GM12872 (cell line): ENCODE measurements around the gene MACROD1.

Experiments
- TF ChIP-seq, protein P1 (sequence below): IDR thresholded peaks from 3 replicates; pipeline ENCODE4 v1.5.1; 2011; ENCODE audit warnings: low read depth, mild to moderate bottlenecking, low read length, moderate library complexity; ENCODE audit not compliant: insufficient read depth

MACROD1 gene

DNA sequence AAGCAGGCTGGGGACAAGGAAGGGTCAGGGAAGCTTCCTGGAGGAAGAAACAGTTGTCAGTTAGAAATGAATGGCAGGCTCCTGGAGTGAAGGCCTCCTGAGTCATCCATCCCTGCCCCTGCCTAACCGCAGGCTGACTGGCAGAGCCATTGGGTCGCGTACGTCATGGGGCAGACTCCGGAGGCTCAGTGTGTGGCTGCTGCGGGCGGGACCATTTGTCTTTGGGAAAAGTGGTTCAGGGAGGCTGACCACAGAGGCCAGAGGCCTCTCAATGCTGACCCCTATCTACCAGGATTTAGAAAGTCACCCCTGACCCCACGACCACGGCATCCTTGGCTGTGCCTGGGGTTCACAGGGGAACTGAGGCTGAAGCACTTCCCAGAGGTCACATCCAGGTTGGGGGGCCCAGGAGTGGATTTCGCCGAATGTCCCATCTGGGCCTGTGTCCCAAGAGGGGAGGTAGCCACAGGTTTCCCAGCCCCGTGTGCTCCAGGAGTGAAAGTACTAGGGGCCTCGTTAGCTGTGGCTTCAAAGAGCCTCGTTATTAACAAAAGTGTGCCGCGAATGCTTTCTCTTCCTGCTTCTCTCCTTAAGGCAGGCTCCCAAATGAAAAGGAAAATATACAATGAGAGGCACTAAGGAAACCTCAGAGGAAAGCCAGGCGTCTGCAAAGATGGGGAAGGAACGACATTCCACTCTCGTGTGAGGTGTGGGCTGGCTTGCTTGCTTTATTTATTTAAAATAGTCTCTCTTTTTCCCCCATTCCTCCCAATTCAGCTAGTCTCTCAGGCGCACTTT, 71.3 kb downstream of the MACROD1 start:
- TF ChIP-seq, protein P1, sequence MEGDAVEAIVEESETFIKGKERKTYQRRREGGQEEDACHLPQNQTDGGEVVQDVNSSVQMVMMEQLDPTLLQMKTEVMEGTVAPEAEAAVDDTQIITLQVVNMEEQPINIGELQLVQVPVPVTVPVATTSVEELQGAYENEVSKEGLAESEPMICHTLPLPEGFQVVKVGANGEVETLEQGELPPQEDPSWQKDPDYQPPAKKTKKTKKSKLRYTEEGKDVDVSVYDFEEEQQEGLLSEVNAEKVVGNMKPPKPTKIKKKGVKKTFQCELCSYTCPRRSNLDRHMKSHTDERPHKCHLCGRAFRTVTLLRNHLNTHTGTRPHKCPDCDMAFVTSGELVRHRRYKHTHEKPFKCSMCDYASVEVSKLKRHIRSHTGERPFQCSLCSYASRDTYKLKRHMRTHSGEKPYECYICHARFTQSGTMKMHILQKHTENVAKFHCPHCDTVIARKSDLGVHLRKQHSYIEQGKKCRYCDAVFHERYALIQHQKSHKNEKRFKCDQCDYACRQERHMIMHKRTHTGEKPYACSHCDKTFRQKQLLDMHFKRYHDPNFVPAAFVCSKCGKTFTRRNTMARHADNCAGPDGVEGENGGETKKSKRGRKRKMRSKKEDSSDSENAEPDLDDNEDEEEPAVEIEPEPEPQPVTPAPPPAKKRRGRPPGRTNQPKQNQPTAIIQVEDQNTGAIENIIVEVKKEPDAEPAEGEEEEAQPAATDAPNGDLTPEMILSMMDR, result no peak

DNA sequence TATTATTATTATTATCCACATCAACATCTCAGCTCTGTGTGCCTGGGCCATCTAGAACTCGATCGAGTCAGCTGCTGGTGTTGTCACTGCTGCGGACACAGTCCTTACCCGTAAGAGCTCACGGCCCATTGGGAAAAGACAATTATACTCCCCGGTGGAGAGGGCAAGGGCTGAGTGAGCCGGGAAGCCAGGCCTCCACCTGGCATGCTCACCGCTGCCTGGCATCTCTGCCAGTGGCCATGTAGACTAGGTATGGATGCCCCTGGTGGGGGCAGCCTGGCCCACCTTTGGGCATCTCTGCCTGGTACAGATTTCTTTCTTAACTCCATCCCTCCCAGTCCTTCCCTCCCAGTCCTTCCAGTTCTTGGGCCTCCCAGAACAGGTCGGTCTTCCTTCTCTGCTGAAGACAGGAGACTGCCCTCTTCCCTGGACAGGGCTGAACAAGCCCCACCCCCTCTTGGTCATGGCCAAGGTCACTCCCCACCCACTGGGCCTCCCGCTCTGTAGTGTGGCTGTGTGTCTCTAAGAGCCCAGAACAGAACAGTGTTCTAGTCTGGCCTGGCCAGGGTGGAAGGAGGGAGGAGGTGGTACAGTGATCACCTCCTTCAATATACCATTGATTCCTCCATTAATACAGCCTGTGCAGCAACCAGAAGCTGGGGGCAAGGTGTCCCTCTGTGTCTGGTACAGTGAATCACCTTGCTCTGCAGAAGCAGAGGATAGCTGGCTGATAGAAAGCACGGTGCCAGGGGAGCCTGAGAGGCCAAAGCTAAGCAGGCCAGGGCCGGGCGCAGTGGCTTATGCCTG, 72.5 kb downstream of the MACROD1 start:
- TF ChIP-seq, protein P1, result no peak

DNA sequence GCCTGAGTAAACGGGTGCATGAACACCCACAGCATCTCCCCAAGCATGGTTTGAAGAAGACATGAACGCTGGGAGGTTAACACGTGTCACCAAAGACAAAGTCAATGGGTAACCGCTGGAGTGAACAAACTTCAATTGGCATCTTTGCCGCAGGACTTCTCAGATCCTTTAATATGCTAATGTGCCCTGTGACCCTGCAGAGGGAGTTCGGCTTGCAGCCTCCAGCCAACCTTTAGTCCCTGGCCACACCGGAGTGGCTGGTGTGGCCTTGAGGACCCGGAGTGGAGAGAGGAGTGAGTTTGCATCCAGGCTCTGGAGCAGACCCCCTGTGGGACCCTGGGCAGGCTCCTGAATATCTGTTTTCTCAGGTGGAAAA, 73.2 kb downstream of the MACROD1 start:
- TF ChIP-seq, protein P1, result no peak

DNA sequence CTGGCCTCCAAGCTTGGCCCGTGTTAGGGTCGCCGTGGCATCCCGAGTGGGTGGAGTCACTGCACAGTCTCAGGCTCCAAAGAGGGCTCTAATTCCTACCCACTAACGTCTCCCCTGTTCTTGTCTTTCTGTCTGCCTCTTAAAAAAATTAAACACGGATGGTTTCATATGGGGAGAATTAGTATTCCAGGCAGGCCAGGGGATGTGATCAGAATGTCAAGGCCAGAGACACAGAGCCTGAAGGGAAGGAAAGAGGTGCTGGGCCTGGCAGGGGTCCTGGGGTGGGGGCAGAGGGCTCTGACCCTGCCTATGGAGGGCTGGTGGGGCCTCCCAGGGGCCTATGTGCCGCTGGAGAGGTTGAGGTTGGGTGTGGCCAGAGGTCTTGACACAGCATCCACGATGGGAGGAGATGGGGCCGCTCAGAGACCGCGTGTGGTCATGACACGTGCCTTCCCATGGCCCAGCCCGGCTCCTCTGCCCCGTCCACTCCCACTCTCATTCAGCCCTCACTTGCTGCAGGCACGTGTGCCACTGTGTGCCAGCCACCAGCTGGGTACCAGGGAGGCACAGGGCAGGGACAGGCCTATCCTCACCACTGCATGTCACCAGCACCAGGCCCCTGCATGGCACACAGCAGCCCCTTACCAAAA, 73.7 kb downstream of the MACROD1 start:
- TF ChIP-seq, protein P1, result no peak

DNA sequence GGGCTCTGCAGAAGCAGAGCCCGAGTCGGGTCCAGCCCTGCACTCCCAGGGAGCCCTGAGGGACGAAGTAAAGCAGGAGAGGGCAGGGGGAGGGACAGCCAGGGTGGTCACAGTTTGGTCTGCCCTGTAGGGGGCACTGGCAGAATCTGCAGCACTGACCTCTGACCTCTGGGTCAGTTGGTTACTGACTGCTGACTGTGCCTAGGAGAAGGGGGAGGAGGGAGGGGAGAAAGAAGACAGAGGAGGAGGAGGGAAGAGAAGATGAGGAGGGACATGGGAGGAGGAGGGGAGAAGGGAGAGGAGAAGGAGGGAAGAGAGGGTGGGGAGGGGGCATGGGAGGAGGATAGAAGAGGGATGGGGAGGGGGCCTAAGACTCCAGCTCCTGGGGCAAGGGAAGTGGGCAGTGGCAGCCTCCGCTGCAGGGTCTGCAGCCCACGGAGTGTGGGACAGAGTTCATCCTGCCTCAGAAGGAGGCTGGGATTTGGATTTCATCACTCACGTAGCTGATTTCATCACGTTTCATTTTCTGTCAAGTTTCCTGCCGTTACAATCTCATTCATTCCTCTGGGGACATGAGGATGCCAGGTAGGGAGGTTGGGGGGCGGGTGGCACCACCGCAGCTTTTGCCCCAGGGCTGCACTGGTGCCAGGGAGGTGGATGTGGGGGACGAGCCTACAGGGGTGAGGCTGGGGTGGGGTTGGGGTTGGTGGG, 75.0 kb downstream of the MACROD1 start:
- TF ChIP-seq, protein P1, result peak; percentile 45

DNA sequence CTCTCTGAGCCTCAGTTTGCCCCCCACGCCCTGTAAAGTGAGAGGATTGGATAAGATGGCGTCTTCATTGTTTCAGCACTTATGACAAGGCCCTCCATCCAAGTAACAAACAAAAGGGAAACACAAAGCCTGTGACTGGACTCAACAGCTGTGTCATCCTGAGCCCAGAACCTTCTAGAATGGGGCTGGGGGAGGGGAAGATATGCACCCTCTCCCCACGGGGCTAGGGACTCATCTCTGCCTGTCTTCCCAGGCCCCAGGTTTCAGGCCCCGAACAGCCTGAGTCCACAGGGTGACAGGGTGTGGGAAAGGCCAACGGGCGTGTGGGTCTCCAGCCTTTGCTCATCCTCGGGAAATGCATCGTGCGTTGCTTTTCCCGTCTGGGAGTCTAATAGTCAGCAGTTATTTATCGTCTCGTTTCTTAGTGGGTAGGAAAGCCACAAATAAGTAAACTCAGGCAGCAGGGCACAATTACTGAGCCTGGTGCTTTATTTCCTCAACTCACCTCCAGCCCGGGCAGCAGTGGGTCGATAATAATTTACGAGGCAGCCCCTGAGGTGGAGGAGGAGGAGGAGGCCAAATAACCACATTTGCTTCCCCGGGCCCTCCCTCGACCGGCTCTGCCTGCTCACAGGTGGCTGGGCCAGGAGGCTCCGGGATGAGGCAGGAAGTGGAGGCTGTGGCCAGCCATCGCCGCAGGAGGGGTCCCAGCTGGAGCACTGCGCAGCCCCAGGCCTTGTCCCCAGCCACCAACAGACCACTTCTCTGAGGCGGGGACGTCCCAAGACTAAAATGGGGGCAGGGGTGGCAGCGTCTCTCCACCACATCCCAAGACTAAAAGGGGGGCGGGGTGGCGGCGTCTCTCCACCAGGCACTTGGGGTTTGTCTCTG, 75.8 kb downstream of the MACROD1 start:
- TF ChIP-seq, protein P1, result no peak
